ENCODE data around the gene ZBED5.
"Not testable (repeated sequence)": the region's sequence is repeated elsewhere in the genome, so short reads cannot be mapped to it uniquely, and the experiment has no call there.

The ZBED5 gene

DNA sequence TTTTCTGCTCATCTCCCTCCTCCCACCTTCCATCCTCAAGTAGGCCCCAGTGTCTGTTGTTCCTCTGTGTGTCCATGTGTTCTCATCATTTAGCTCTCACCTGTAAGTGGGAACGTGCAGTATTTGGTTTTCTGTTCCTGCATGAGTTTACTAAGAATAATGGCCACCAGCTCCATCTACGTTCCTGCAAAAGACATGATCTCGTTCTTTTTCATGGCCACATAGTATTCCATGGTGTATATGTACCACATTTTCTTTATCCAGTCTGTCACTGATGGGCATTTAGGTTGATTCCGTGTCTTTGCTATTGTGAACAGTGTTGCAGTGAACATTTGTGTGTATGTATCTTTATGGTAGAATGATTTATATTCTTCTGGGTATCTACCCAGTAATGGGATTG is 21.0 kb downstream of the ZBED5 start:
- DNase-seq: not testable (repeated sequence)

DNA sequence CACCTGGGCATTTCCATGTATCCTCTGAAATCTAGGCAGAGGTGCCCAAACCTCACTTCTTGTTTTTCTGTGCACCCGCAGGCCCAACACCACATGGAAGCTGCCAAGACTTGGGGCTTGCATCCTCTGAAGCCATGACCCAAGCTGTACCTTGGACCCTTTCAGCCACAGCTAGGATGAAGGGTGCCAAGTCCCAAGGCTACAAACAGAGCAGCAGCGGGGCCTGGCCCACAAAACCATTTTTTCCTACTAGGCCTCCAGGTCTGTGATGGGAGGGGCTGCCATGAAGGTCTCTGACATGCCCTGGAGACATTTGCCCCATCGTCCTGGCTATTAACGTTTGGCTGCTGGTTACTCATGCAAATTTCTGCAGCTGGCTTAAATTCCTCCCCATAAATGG is 28.7 kb downstream of the ZBED5 start:
- DNase-seq: no peak

DNA sequence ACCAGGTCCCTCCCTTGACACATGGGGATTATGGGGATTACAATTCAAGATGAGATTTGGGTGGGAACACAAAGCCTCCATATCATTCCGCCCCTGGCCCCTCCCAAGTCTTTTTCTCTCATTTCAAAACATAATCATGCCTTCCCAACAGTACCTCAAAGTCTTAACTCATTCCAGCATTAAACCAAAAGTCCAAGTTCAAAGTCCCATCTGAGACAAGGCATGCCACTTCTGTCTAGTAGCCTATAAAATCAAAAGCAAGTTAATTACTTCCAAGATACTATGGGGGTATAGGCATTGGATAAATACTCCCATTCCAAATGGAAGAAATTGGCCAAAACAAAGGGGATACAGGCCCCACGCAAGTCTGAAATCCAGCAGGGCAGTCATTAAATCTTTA is 29.5 kb downstream of the ZBED5 start:
- no peak for DNase-seq

DNA sequence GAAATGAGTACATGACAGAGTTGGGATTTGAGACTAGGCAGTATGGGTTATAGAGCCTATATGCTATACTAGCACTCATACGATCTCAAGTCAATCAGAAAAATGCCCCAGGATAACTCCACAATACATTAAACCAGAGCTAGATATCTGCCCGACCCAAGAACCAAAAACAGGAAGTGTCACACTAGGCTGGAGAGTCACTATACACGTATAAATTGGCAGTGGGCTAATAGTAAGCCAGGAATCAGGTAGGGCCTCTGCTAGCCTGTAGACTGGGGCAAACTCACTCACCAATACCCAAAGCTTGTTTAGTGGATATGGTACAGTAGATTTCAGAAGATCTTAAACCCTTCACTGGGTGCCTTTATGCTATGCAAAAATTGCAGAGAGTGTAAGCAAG is 33.0 kb downstream of the ZBED5 start:
- peak; percentile 6 for DNase-seq

DNA sequence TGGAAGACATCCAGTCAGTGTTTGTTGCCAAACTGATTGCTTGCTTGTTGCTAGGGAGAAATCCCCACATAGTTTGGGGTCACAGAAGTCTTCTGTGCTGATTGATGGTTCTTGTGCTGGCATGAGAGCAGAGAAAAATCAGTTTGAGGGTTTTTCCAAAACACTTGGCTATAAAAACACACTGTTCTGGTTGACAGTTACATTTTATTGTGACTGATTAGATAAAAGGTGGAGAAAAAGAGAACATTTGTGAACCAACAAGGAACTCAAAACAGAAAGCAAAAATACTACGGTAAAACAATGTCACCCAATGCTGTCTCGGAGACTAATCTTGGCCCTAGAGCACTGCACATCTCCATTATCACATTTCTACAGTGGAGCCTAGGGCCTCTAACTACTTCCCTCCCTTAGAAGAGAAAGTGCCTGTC is 34.7 kb downstream of the ZBED5 start:
- no peak for DNase-seq

DNA sequence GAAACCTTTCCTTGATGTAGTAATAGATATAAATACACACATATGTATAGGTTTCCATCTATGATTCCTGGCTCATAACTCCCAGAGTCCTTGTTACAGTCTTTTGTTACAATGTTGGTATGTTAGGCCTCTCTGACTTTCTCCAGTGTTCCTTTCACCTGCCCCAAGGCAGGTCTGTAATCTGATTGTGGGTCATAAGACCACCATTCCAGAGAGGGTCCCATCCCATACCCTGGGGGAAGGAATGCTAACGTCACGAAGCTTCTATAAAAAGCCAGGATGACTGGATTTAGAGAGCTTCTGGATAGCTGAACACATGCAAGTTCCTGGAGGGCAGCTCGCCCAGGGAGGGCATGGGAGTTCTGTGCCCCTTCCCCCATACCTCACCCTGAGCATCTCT is 35.4 kb downstream of the ZBED5 start:
- DNase-seq: not testable (repeated sequence)

DNA sequence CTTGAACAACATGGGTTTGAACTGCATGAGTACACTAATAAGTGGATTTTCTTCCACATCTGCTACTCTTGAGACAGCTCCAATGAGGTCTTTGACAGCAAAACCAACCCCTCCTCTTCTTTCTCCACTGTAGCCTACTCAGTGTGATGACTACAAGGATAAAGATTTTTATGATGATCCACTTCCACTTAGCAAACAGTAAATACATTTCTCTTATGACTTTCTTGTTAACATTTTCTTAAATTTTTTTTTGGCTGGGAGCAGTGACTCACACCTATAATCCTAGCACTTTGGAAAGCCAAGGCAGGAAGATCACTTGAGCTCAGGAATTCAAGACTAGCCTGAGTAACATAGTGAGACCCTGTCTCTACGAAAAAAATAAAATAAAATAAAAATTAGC is 39.3 kb downstream of the ZBED5 start:
- DNase-seq: no peak

GRCh38 chr11:10813945-10814344 is 43.9 kb downstream of the ZBED5 start:
- DNase-seq: no peak

GRCh38 chr11:10809373-10810160 is 48.3 kb downstream of the ZBED5 start:
- no peak for DNase-seq

- peak; percentile 94 for DNase-seq
Observed at GRCh38 chr11:10808553-10809372, 49.1 kb downstream of the ZBED5 start, which contains the start of gene EIF4G2. EIF4G2 (minus strand) TSS chr11:10808926.

- DNase-seq: no peak
Observed at GRCh38 chr11:10808235-10808552, 49.7 kb downstream of the ZBED5 start.

DNA sequence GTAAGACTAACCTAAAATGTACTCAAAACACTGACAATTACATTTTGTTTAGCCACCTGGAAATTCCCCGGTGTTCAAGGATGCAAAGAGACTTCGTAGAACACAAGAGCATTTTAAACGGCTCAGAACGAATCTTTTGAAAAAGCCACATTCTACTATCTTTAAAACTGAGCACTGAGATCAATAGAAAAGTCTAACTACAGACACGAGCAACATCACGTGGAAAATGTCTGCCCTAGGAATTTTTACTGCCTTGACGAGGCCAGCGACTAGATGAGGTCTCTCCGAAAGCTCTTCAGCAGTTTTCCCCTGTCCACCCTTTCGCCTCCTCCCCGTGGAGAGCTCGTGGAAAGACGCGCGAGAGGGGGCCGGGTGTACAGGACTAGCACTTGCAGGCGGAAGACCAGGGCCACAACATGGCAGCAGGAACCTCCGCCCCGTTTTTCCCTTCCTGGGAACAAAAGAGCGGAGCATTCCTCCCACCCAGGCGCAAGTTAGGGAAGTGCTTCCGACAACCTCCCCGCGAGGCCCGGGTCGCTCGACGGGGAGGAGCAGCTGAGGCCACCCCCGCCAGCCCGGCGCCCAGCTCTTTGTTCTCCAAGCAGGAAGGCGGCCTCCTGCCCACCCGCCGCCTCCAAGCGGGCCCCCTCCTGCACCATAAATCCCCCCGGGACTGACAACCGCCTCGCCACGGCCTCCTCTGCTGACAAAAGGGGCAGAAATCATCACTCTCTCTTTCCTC is 50.2 kb downstream of the ZBED5 start:
- DNase-seq: peak; percentile 20

DNA sequence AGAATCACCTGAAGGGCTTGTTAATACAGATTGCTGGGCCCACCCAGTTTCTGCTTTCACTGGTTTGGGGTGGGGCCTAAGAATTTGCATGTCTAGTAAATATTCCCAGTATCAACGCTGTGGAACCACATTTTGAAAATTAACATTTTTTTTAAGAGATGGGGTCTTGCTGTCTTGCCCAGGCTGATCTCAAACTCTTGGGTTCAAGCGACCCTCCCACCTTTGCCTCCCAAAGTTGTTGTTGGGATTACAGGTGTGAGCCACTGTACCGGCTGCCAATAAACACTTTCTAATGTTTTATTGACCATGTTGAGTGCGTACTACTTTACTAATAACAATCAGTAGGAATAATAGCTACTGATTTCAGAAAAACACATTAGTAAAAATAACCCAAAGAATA is 51.6 kb downstream of the ZBED5 start:
- DNase-seq: no peak

GRCh38 chr11:10805741-10806140 is 52.1 kb downstream of the ZBED5 start:
- DNase-seq: no peak

DNA sequence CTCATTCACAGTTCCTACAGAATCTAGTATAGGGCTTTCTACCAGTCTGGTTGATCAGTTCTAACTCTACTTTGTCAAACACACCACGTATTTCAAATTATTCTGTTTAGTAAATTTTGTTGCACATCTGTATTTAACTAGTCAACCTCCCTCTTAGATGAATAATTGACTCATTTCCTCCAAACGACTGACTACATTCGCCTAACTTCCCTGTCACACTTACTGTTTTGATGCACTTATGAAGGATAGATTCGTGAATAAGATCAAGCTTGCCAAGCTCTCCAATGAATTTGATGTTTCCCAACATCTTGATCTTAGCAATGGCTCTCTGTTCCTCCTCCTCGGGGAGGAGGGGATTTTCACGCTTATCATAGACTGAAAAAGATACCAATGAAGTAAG is 54.2 kb downstream of the ZBED5 start:
- DNase-seq: no peak

All from RPMI8226 (cell line).